ENCODE results near the gene NDUFS1.
"Not testable (repeated sequence)": the region's sequence is repeated elsewhere in the genome, so short reads cannot be mapped to it uniquely, and the experiment has no call there.

NDUFS1 gene

GRCh38 chr2:206159346-206160124 is at the start of gene NDUFS1, which contains the start of gene EEF1B2:
Gene NDUFS1, minus strand, starts transcription at chr2:206159444. Its CDS starts 5,766 bp downstream, at chr2:206153678.
Gene EEF1B2, plus strand, starts transcription at chr2:206159895. Its CDS starts 85 bp downstream, at chr2:206159980.
- peak; percentile 97 for DNase-seq (ENCODE audit: low spot score)

GRCh38 chr2:206208900-206209299 is 49.7 kb upstream of the NDUFS1 start:
- DNase-seq (ENCODE audit: low spot score): no peak

GRCh38 chr2:206207316-206207715 is 48.1 kb upstream of the NDUFS1 start:
- not testable (repeated sequence) for DNase-seq (ENCODE audit: low spot score)

- DNase-seq (ENCODE audit: low spot score): no peak
Measured at GRCh38 chr2:206204710-206205109, 45.5 kb upstream of the NDUFS1 start.

- no peak for DNase-seq (ENCODE audit: low spot score)
Measured at GRCh38 chr2:206203331-206203730, 44.1 kb upstream of the NDUFS1 start.

GRCh38 chr2:206202446-206202845 is 43.2 kb upstream of the NDUFS1 start:
- DNase-seq (ENCODE audit: low spot score): no peak

- DNase-seq (ENCODE audit: low spot score): no peak
Measured at GRCh38 chr2:206201075-206201848, 42.0 kb upstream of the NDUFS1 start.

- DNase-seq (ENCODE audit: low spot score): no peak
Measured at GRCh38 chr2:206198677-206199076, 39.4 kb upstream of the NDUFS1 start.

- no peak for DNase-seq (ENCODE audit: low spot score)
Measured at GRCh38 chr2:206193671-206194357, 34.6 kb upstream of the NDUFS1 start.

- no peak for DNase-seq (ENCODE audit: low spot score)
Measured at GRCh38 chr2:206192157-206192556, 32.9 kb upstream of the NDUFS1 start.

- DNase-seq (ENCODE audit: low spot score): no peak
Measured at GRCh38 chr2:206190689-206191088, 31.4 kb upstream of the NDUFS1 start.

GRCh38 chr2:206190111-206190510 is 30.9 kb upstream of the NDUFS1 start:
- DNase-seq (ENCODE audit: low spot score): no peak

- DNase-seq (ENCODE audit: low spot score): no peak
Measured at GRCh38 chr2:206189691-206190090, 30.4 kb upstream of the NDUFS1 start.

- DNase-seq (ENCODE audit: low spot score): not testable (repeated sequence)
Measured at GRCh38 chr2:206181526-206181925, 22.3 kb upstream of the NDUFS1 start.

- DNase-seq (ENCODE audit: low spot score): no peak
Measured at GRCh38 chr2:206176901-206177300, 17.7 kb upstream of the NDUFS1 start.

GRCh38 chr2:206176121-206176520 is 16.9 kb upstream of the NDUFS1 start:
- no peak for DNase-seq (ENCODE audit: low spot score)

GRCh38 chr2:206173147-206173546 is 13.9 kb upstream of the NDUFS1 start:
- no peak for DNase-seq (ENCODE audit: low spot score)

- DNase-seq (ENCODE audit: low spot score): not testable (repeated sequence)
Measured at GRCh38 chr2:206171624-206172397, 12.6 kb upstream of the NDUFS1 start.

GRCh38 chr2:206168230-206168629 is 9.0 kb upstream of the NDUFS1 start:
- not testable (repeated sequence) for DNase-seq (ENCODE audit: low spot score)

GRCh38 chr2:206164261-206164862 is 5.1 kb upstream of the NDUFS1 start:
- DNase-seq (ENCODE audit: low spot score): peak; percentile 48

- no peak for DNase-seq (ENCODE audit: low spot score)
Measured at GRCh38 chr2:206163251-206163880, 4.1 kb upstream of the NDUFS1 start.
